GM21423 (cell line): Measurements from ENCODE around the gene TUB.

Experiments used
- ATAC-seq: cut with Tn5 transposase; IDR thresholded peaks from one replicate; pipeline ENCODE4 v1.9.1; 2021; ENCODE audit warnings: mild to moderate bottlenecking, moderate library complexity; ENCODE audit not compliant: unreplicated experiment

Gene TUB

GRCh38 chr11:8045839-8046238, 35.2 kb upstream of the TUB start:
- ATAC-seq, result no peak

GRCh38 chr11:8047382-8047781, 33.6 kb upstream of the TUB start:
- no peak for ATAC-seq

DNA sequence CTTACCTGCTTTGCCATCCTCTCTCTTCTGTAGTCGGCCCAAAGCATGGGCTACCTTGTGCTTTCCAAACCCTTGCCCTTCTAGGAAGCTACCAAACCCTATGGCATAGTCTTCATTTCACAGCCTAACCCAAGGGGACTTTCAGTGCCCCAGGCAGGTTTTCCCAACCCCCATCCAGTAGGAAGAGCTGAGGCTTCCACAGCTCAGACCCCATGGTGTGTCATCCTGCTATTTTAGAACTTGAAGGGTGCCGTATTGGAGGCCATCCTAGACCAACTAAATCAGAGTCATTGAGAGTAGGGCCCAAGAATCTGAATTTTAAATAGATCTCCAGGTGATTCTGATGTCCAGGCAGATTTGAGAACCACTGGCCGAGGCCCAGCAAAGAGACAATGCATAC, 31.9 kb upstream of the TUB start:
- no peak for ATAC-seq

- no peak for ATAC-seq
Measured at GRCh38 chr11:8055091-8055835, 25.7 kb upstream of the TUB start.

GRCh38 chr11:8055836-8056526, 25.0 kb upstream of the TUB start:
- ATAC-seq, result no peak

GRCh38 chr11:8056810-8057463, 24.1 kb upstream of the TUB start:
- ATAC-seq, result no peak

DNA sequence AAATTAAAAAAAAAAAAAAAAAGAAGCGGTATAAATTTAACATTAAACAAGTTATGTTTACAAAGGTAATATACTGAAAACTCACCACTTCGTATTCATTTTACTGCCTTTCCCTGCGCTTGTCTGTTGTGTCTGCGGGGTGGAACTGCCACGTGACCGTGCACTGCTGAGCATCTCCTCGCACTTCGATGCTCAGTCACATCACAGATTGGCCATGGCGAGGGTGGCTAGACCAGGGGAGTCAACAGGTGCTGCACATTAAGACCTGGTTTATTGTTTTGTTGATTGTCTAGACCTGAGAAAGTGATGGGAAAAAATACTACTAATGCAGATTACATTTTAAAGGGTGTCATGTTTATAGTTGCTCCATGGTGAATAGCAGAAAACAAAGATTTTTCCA, 22.8 kb upstream of the TUB start:
- ATAC-seq, result no peak

GRCh38 chr11:8059030-8059429, 22.0 kb upstream of the TUB start:
- no peak for ATAC-seq

DNA sequence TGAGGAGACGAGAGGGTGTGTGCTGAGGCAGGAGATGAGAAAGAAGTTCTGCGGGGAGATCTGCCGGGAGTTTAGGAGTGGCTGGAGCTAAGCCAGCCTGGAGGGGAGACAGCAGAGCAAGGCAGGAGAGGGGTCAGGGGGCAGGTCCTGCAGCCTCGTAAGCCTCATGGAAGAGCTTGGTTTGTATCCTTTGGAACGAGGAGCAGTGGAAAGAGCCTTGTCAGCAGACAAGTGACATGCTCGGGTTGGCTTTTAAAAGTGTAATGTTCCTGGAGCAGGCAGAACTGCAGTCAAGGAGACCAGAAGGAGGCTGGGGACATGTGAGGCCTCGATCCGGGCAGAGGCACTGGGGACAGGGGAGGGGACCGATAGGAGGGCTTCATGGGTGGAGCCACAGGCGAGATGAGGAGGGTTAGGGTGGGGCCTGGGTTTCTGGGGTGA, 21.4 kb upstream of the TUB start:
- no peak for ATAC-seq

- no peak for ATAC-seq
Measured at GRCh38 chr11:8060146-8060719, 20.8 kb upstream of the TUB start.

- ATAC-seq, result no peak
Measured at GRCh38 chr11:8060801-8061554, 20.0 kb upstream of the TUB start.

- no peak for ATAC-seq
Measured at GRCh38 chr11:8061555-8062428, 19.2 kb upstream of the TUB start.

GRCh38 chr11:8062781-8063257, 18.2 kb upstream of the TUB start:
- no peak for ATAC-seq

- ATAC-seq, result no peak
Measured at GRCh38 chr11:8063324-8063723, 17.7 kb upstream of the TUB start.

- ATAC-seq, result no peak
Measured at GRCh38 chr11:8065031-8065430, 16.0 kb upstream of the TUB start.

DNA sequence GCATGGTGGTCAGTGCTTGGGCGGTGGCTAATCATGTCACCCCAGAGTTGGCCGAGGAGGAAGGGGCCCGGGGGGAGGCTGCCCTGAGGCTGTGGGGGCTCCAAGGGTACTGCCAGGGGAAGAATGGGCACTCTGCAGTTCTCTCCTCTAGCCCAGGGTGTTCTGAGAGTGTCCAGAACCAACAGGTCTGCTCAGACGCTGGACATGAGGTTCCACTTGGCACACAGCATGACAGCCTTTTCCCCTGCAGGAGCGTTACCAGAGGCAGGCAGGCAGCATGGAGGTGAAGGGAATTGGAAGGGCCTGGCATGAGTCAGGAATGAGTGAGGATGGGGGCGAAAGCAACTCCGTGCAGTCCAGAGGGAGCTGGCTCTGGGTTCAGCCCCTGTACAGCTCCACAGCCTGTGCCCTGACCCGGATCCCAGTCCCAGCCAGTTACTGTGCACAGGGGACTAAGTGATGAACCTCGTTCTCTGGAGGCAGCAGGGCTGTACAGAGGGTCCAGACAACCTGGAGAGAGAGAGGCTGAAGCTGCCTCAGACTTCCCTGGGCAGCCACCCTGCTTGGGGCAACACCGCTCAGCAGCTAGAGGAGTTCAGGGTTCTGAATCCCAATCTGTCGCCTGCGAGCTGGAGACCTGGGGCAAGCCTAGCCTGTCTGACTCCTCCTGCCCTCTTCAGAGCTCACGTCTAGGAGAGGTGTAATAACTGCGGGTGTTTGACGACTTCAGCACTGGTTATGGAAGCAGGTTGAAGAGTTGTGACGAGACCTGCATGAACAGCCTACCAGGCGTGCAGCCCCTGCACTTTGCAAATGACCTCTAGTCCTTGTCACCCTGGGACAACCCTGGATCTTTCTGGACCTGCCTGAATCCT, 14.7 kb upstream of the TUB start:
- ATAC-seq, result no peak

DNA sequence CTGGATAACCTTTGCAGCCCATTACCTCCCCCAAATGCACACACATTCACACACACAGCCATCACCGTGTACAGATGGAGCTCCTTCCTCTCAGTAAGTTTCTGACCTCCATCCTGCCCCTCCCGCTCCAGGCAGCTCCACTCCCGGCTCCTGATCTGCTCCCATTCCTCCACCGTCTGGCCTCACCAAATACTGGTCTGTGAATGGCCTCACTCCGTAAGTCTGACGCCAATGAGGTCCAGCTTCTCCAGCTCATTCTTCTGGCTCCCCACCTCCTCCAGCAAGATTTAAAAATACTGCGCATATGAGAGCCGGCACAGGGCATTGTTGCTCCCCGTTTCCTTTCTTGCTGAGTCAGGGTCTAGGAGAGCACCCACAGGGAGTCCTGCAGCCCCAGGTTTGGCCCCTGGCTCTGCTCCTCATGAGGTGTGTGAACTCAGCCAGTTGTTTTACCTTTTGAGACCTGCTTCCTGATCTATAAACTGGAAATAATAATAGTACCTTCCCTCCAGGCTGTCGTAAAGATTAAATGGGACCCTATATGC, 14.0 kb upstream of the TUB start:
- ATAC-seq, result no peak

- no peak for ATAC-seq
Measured at GRCh38 chr11:8067567-8067928, 13.5 kb upstream of the TUB start.
